ENCODE results near the gene LDHD.

Gene LDHD

GRCh38 chr16:75114179-75114945 lies 2.2 kb downstream of the LDHD start:
- TF ChIP-seq SIN3A (IDR thresholded peaks at IDR 0.05; ENCODE audit: borderline replicate concordance, insufficient read depth, low read length), result no peak
- no peak for TF ChIP-seq TAF1 (IDR thresholded peaks at IDR 0.05; ENCODE audit: borderline replicate concordance, insufficient read depth, low read length)
- no peak for TF ChIP-seq FOXP2 (optimal IDR thresholded peaks at IDR 0.05; ENCODE audit: borderline replicate concordance, extremely low read depth, extremely low read length, insufficient read depth)
- no peak for TF ChIP-seq POLR2AphosphoS5 (IDR thresholded peaks at IDR 0.05; ENCODE audit: low read depth, low read length)
- TF ChIP-seq, protein P1, sequence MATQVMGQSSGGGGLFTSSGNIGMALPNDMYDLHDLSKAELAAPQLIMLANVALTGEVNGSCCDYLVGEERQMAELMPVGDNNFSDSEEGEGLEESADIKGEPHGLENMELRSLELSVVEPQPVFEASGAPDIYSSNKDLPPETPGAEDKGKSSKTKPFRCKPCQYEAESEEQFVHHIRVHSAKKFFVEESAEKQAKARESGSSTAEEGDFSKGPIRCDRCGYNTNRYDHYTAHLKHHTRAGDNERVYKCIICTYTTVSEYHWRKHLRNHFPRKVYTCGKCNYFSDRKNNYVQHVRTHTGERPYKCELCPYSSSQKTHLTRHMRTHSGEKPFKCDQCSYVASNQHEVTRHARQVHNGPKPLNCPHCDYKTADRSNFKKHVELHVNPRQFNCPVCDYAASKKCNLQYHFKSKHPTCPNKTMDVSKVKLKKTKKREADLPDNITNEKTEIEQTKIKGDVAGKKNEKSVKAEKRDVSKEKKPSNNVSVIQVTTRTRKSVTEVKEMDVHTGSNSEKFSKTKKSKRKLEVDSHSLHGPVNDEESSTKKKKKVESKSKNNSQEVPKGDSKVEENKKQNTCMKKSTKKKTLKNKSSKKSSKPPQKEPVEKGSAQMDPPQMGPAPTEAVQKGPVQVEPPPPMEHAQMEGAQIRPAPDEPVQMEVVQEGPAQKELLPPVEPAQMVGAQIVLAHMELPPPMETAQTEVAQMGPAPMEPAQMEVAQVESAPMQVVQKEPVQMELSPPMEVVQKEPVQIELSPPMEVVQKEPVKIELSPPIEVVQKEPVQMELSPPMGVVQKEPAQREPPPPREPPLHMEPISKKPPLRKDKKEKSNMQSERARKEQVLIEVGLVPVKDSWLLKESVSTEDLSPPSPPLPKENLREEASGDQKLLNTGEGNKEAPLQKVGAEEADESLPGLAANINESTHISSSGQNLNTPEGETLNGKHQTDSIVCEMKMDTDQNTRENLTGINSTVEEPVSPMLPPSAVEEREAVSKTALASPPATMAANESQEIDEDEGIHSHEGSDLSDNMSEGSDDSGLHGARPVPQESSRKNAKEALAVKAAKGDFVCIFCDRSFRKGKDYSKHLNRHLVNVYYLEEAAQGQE (IDR thresholded peaks at IDR 0.05; ENCODE audit: insufficient read depth in 1 of 2, low read depth in 2 of 2, low read length in 2 of 2), result no peak

GRCh38 chr16:75113541-75114121 lies 2.9 kb downstream of the LDHD start:
- TF ChIP-seq SIN3A (IDR thresholded peaks at IDR 0.05; ENCODE audit: borderline replicate concordance, insufficient read depth, low read length) (no peak), FOXP2 (optimal IDR thresholded peaks at IDR 0.05; ENCODE audit: borderline replicate concordance, extremely low read depth, extremely low read length, insufficient read depth) (no peak), POLR2AphosphoS5 (IDR thresholded peaks at IDR 0.05; ENCODE audit: low read depth, low read length) (no peak), TAF1 (IDR thresholded peaks at IDR 0.05; ENCODE audit: borderline replicate concordance, insufficient read depth, low read length) (no peak)
- TF ChIP-seq, protein P1 (IDR thresholded peaks at IDR 0.05; ENCODE audit: insufficient read depth in 1 of 2, low read depth in 2 of 2, low read length in 2 of 2), result no peak

DNA sequence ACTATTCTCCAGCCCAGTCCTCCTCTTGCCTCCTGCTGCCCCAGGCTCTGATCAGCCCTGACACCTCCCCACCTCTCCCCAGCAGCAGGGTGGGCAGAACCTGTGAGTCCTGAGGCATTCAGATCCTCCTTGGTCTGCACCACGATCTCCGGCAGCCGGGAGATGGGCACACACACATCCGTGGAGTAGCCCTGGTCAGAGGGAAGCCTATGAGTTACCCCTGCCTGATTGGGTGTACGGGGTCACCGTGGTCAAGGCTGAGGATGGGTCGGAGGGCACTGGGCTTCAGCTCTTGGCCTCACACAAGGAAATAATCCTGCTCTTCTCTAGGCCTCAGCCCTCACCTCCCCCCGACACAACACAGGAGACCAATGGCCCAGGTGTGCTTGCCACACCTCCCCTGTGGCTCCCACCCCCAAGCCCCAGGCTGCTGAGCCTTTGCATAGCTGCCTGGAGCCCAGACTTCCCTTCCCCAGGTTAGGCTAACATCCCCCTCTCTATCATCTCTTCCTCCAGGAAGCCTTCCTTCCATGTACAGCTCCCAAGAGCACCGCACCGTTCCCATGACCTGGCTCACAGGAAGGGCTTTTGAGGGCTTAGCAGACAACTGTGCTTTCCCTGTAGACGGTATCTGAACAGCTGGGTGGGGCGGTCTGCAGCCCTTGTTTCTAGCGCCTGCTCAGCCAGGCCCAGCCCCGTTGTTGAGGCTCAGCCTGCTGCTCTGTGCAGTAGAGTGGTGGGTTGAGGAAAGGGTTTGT lies 3.7 kb downstream of the LDHD start:
- TF ChIP-seq POLR2AphosphoS5 (IDR thresholded peaks at IDR 0.05; ENCODE audit: low read depth, low read length) (no peak), FOXP2 (optimal IDR thresholded peaks at IDR 0.05; ENCODE audit: borderline replicate concordance, extremely low read depth, extremely low read length, insufficient read depth) (no peak), TAF1 (IDR thresholded peaks at IDR 0.05; ENCODE audit: borderline replicate concordance, insufficient read depth, low read length) (no peak), SIN3A (IDR thresholded peaks at IDR 0.05; ENCODE audit: borderline replicate concordance, insufficient read depth, low read length) (no peak)
- TF ChIP-seq, protein P1 (IDR thresholded peaks at IDR 0.05; ENCODE audit: insufficient read depth in 1 of 2, low read depth in 2 of 2, low read length in 2 of 2), result no peak

DNA sequence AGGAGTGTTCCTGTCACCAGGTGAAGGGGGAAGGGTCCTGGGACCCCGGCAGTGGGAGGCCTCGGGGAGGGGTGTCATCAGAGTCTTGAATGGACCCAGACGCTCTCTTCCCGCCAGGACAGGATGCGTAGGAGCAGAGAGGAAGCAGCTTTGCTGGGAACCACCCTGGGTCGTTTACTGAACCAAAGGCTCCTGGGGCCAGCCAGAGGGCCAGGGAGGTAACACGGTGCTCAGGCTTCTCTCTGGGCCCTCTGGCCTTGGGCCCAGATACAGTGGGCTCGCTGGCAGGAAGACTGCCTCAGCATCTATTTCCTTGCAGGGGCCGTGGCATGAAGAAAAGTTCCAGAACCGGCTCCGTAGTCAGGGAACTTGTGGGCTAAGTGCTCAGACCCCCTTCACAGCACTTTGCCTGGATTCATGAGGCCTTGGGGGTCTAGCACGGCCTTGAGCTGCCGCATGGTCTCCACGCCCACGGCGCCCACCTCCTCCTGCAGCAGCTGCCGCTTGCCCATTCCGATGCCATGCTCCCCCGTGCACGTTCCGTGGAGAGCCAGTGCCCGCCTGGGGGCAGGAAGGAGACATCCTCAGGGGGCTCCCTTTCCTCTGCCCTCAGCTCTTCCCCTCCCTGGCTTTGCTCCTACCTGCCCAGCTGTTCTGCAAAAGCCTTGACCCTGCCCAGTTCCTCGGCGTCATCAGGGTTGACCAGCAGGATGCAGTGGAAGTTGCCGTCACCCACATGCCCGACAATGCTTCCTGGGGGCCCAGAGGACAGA lies 4.4 kb downstream of the LDHD start:
- no peak for TF ChIP-seq TAF1 (IDR thresholded peaks at IDR 0.05; ENCODE audit: borderline replicate concordance, insufficient read depth, low read length)
- no peak for TF ChIP-seq FOXP2 (optimal IDR thresholded peaks at IDR 0.05; ENCODE audit: borderline replicate concordance, extremely low read depth, extremely low read length, insufficient read depth)
- TF ChIP-seq, protein P1 (IDR thresholded peaks at IDR 0.05; ENCODE audit: insufficient read depth in 1 of 2, low read depth in 2 of 2, low read length in 2 of 2), result no peak
- TF ChIP-seq POLR2AphosphoS5 (IDR thresholded peaks at IDR 0.05; ENCODE audit: low read depth, low read length), result no peak
- no peak for TF ChIP-seq SIN3A (IDR thresholded peaks at IDR 0.05; ENCODE audit: borderline replicate concordance, insufficient read depth, low read length)
